ENCODE results near the gene COL23A1. TPM values are rescaled to one million over a fixed set of nuclear protein-coding genes. Genes with fewer than 3 reads are reported as not detected.

The COL23A1 gene
- total RNA-seq, 4 donors from 2014 or later, result 7.9 to 20.4 (median 12.0) TPM

- H3K9me3 ChIP-seq, result peaks cover 0 to 10% (median 0%) of the 10 kb centered on the region in 4 donors
- 44% methylated on average over 9 to 17 of the region's 17 CpGs for WGBS, 2 donors
- H3K27me3 ChIP-seq, result no peaks in the 10 kb centered on the region
- no peak for DNase-seq (ENCODE audit: low spot score in 2 of 2)
- no peak overlapping the region for H3K4me3 ChIP-seq
- TF ChIP-seq POLR2A (IDR thresholded peaks at IDR 0.05), result no peak
- TF ChIP-seq EP300 (IDR thresholded peaks at IDR 0.05), result no peak
- TF ChIP-seq CTCF (IDR thresholded peaks at IDR 0.05), result no peak
- H3K27ac ChIP-seq, result no peak overlapping the region
- no peaks in the 10 kb centered on the region for H3K36me3 ChIP-seq
- no peaks in the 10 kb centered on the region for H3K4me1 ChIP-seq
Measured at GRCh38 chr5:178434851-178435250, 155.3 kb downstream of the COL23A1 start.

GRCh38 chr5:178434016-178434761, 156.0 kb downstream of the COL23A1 start:
- no peak for TF ChIP-seq CTCF (IDR thresholded peaks at IDR 0.05)
- TF ChIP-seq POLR2A (IDR thresholded peaks at IDR 0.05), result no peak
- no peak for TF ChIP-seq EP300 (IDR thresholded peaks at IDR 0.05)
- Histone ChIP-seq H3K27ac (no peak overlapping the region), H3K4me3 (no peak overlapping the region), H3K9me3 (peaks cover 0 to 10% (median 0%) of the 10 kb centered on the region in 4 donors), H3K4me1 (no peaks in the 10 kb centered on the region), H3K27me3 (no peaks in the 10 kb centered on the region), H3K36me3 (no peaks in the 10 kb centered on the region)
- WGBS, 2 donors, result 86 to 88% methylated on average over 13 of the region's 13 CpGs
- DNase-seq (ENCODE audit: low spot score in 2 of 2), result no peak

GRCh38 chr5:178433273-178433775, 156.9 kb downstream of the COL23A1 start:
- no peaks in the 10 kb centered on the region for H3K36me3 ChIP-seq
- WGBS, 2 donors, result 58 to 66% methylated on average over 7 of the region's 7 CpGs

GRCh38 chr5:178432421-178433272, 157.5 kb downstream of the COL23A1 start:
- DNase-seq (ENCODE audit: low spot score in 2 of 2), result no peak
- no peaks in the 10 kb centered on the region for H3K36me3 ChIP-seq
- H3K27ac ChIP-seq, result no peak overlapping the region
- WGBS, 2 donors, result 76 to 84% methylated on average over 12 of the region's 12 CpGs
- H3K4me3 ChIP-seq, result no peak overlapping the region
- no peak for TF ChIP-seq POLR2A (IDR thresholded peaks at IDR 0.05)
- no peak for TF ChIP-seq CTCF (IDR thresholded peaks at IDR 0.05)
- H3K9me3 ChIP-seq, result peaks cover 0 to 10% (median 0%) of the 10 kb centered on the region in 4 donors
- H3K4me1 ChIP-seq, result no peaks in the 10 kb centered on the region
- no peaks in the 10 kb centered on the region for H3K27me3 ChIP-seq

More at GRCh38 chr5:178433273-178433775, 156.9 kb downstream of the COL23A1 start:
- TF ChIP-seq CTCF (IDR thresholded peaks at IDR 0.05), result no peak
- TF ChIP-seq EP300 (IDR thresholded peaks at IDR 0.05), result no peak
- TF ChIP-seq POLR2A (IDR thresholded peaks at IDR 0.05), result no peak
- Histone ChIP-seq H3K27ac (no peak overlapping the region), H3K9me3 (peaks cover 0 to 10% (median 0%) of the 10 kb centered on the region in 4 donors), H3K4me1 (no peaks in the 10 kb centered on the region), H3K27me3 (no peaks in the 10 kb centered on the region), H3K4me3 (no peak overlapping the region)
- no peak for DNase-seq (ENCODE audit: low spot score in 2 of 2)

GRCh38 chr5:178431782-178432165, 158.4 kb downstream of the COL23A1 start:
- Histone ChIP-seq H3K36me3 (no peaks in the 10 kb centered on the region), H3K9me3 (peaks cover 0 to 10% (median 0%) of the 10 kb centered on the region in 4 donors), H3K27me3 (no peaks in the 10 kb centered on the region), H3K4me3 (no peak overlapping the region), H3K27ac (no peak overlapping the region), H3K4me1 (no peaks in the 10 kb centered on the region)
- no peak for TF ChIP-seq CTCF (IDR thresholded peaks at IDR 0.05)
- TF ChIP-seq EP300 (IDR thresholded peaks at IDR 0.05), result no peak
- no peak for TF ChIP-seq POLR2A (IDR thresholded peaks at IDR 0.05)
- 87% methylated on average over 5 of the region's 5 CpGs for WGBS, 2 donors
- DNase-seq (ENCODE audit: low spot score in 2 of 2), result no peak

Data from tibial nerve (tissue), 4 donors.